GM18511 (cell line): Measurements from ENCODE around the gene TTC23.
A peak's percentile ranks its signal among the peaks of the same experiment; 100 is the strongest.
"Not testable (repeated sequence)": the region's sequence is repeated elsewhere in the genome, so short reads cannot be mapped to it uniquely, and the experiment has no call there.

ENCODE experiments used
- ATAC-seq: cut with Tn5 transposase; IDR thresholded peaks from one replicate; pipeline ENCODE4 v1.9.1; 2021; ENCODE audit warnings: mild to moderate bottlenecking, moderate library complexity; ENCODE audit not compliant: unreplicated experiment

TTC23 gene

GRCh38 chr15:99201408-99202175 lies 47.8 kb downstream of the TTC23 start:
- no peak for ATAC-seq

GRCh38 chr15:99197856-99198255 lies 51.5 kb downstream of the TTC23 start:
- no peak for ATAC-seq

- not testable (repeated sequence) for ATAC-seq
These were observed 57.2 kb downstream of the TTC23 start for GRCh38 chr15:99192181-99192580.

GRCh38 chr15:99187936-99188335 lies 61.4 kb downstream of the TTC23 start:
- no peak for ATAC-seq

- ATAC-seq = no peak
These were observed 63.8 kb downstream of the TTC23 start for GRCh38 chr15:99185414-99186130.

GRCh38 chr15:99182791-99183190 lies 66.6 kb downstream of the TTC23 start:
- no peak for ATAC-seq

GRCh38 chr15:99181545-99181971 lies 67.8 kb downstream of the TTC23 start:
- ATAC-seq = no peak

GRCh38 chr15:99180964-99181306 lies 68.4 kb downstream of the TTC23 start:
- ATAC-seq = no peak

GRCh38 chr15:99180086-99180963 lies 69.1 kb downstream of the TTC23 start:
- no peak for ATAC-seq

GRCh38 chr15:99177679-99178078 lies 71.7 kb downstream of the TTC23 start:
- no peak for ATAC-seq

- no peak for ATAC-seq
These were observed 72.6 kb downstream of the TTC23 start for GRCh38 chr15:99176757-99177156.

- ATAC-seq = no peak
These were observed 74.6 kb downstream of the TTC23 start for GRCh38 chr15:99174567-99175395.

GRCh38 chr15:99172989-99173388 lies 76.4 kb downstream of the TTC23 start:
- ATAC-seq = no peak

GRCh38 chr15:99172171-99172570 lies 77.2 kb downstream of the TTC23 start:
- ATAC-seq = no peak

GRCh38 chr15:99170476-99171065 lies 78.8 kb downstream of the TTC23 start:
- ATAC-seq = no peak

GRCh38 chr15:99169769-99170311 lies 79.5 kb downstream of the TTC23 start:
- ATAC-seq = no peak

- ATAC-seq = no peak
These were observed 80.5 kb downstream of the TTC23 start for GRCh38 chr15:99168601-99169580.

GRCh38 chr15:99167640-99168039 lies 81.7 kb downstream of the TTC23 start:
- ATAC-seq = peak; percentile 67

- no peak for ATAC-seq
These were observed 82.2 kb downstream of the TTC23 start for GRCh38 chr15:99167201-99167600.
